CD8-positive, alpha-beta memory T cell (primary cell): ENCODE measurements around the gene DCST1. TPM values are rescaled to one million over a fixed set of nuclear protein-coding genes. Genes with fewer than 3 reads are reported as not detected.
A peak's percentile ranks its signal among the peaks of the same experiment; 100 is the strongest.

Source experiments
- CTCF ChIA-PET: fragments of 350-600 bp; sonication (Branson Sonifier 250); formaldehyde crosslinking; loops from one replicate; lab custom pipeline; 2021; ENCODE audit warnings: antibody characterized with exemption; lab: Charles Lee
- POLR2A ChIA-PET: fragments of 350-600 bp; sonication (Branson Sonifier 250); formaldehyde crosslinking; loops from one replicate; lab custom pipeline; 2021; ENCODE audit warnings: antibody characterized with exemption; lab: Charles Lee
- DNase-seq, 5 donors: peaks; one replicate each; pipeline versions ENCODE4 v3.0.0 to v3.0.0-alpha.2; 2020 to 2022; ENCODE audit warnings: mixed read lengths in 1 of 5
- H3K27ac ChIP-seq: one replicate; pipeline ENCODE4 v1.7.0; 2013; ENCODE audit warnings: low read depth, mild to moderate bottlenecking, low read length, moderate library complexity
- H3K27me3 ChIP-seq: 2 replicates; pipeline ENCODE4 v1.7.0; 2013; ENCODE audit warnings: low read length, mild to moderate bottlenecking; ENCODE audit not compliant: insufficient read depth, poor library complexity, severe bottlenecking
- H3K36me3 ChIP-seq: 2 replicates; pipeline ENCODE4 v1.7.0; 2013; ENCODE audit warnings: mild to moderate bottlenecking, low read length, moderate library complexity; ENCODE audit not compliant: insufficient read depth
- H3K4me1 ChIP-seq: 2 replicates; pipeline ENCODE4 v1.7.0; 2013; ENCODE audit warnings: mild to moderate bottlenecking, low read length, moderate library complexity; ENCODE audit not compliant: insufficient read depth
- H3K4me3 ChIP-seq: 2 replicates; pipeline ENCODE4 v1.7.0; 2013; ENCODE audit warnings: mild to moderate bottlenecking, low read length
- H3K9me3 ChIP-seq: 2 replicates; pipeline ENCODE4 v1.7.0; 2013; ENCODE audit warnings: mild to moderate bottlenecking, low read length
- H3K27ac Mint-ChIP-seq, 8 donors: one replicate each; pipeline ENCODE4 v1.8.0; 2020 to 2021; ENCODE audit warnings: mixed read lengths in 8 of 8, mild to moderate bottlenecking in 6 of 8, inconsistent platforms in 3 of 8, moderate library complexity in 3 of 8
- H3K27me3 Mint-ChIP-seq, 2 donors: one replicate each; pipeline ENCODE4 v1.8.0; 2020 to 2021; ENCODE audit warnings: mixed read lengths in 2 of 2, mild to moderate bottlenecking in 1 of 2, moderate library complexity in 1 of 2
- H3K36me3 Mint-ChIP-seq, 3 donors: one replicate each; pipeline ENCODE4 v1.8.0; 2020 to 2021; ENCODE audit warnings: mixed read lengths in 3 of 3, inconsistent platforms in 1 of 3, mild to moderate bottlenecking in 1 of 3
- H3K4me1 Mint-ChIP-seq, 3 donors: one replicate each; pipeline ENCODE4 v1.8.0; 2020 to 2021; ENCODE audit warnings: mixed read lengths in 3 of 3, inconsistent platforms in 1 of 3, mild to moderate bottlenecking in 1 of 3
- H3K4me3 Mint-ChIP-seq, 7 donors: one replicate each; pipeline ENCODE4 v1.8.0; 2020 to 2021; ENCODE audit warnings: mixed read lengths in 7 of 7, mild to moderate bottlenecking in 6 of 7, moderate library complexity in 4 of 7, inconsistent platforms in 2 of 7
- H3K9me3 Mint-ChIP-seq, 5 donors: one replicate each; pipeline ENCODE4 v1.8.0; 2020 to 2022; ENCODE audit warnings: mixed read lengths in 5 of 5, mild to moderate bottlenecking in 3 of 5, moderate library complexity in 2 of 5, inconsistent platforms in 1 of 5
- polyA plus RNA-seq: library from polyadenylated mRNA; unstranded; fragments of 300-500 nt; fragmentation: Illumina TruSeq; gene quantifications from one replicate; pipeline ENCODE4 v1.2.3, GENCODE V29; 2021
- total RNA-seq, 2 experiments: library from RNA; stranded (reverse); gene quantifications; one replicate each; pipeline ENCODE4 v1.2.3, GENCODE V29; 2021

Gene DCST1
- total and polyA plus RNA-seq, 3 experiments from 2014 or later, result not detected

GRCh38 chr1:155072531-155073289, 39.1 kb downstream of the DCST1 start:
- peaks cover 20% of the 10 kb centered on the region for H3K4me1 ChIP-seq
- Mint-ChIP-seq H3K9me3 (no peaks in the 10 kb centered on the region), H3K36me3 (peaks cover 0 to 7% (median 2%) of the 10 kb centered on the region in 3 donors), H3K27ac (peak overlapping the region in 1 of 8 donors; percentile 19), H3K4me3 (peak overlapping the region in 1 of 7 donors; percentile 23), H3K4me1 (peaks cover 14 to 41% (median 24%) of the 10 kb centered on the region in 3 donors), H3K27me3 (no peaks in the 10 kb centered on the region)
- H3K4me3 ChIP-seq, result no peak overlapping the region
- H3K36me3 ChIP-seq, result no peaks in the 10 kb centered on the region
- no peaks in the 10 kb centered on the region for H3K9me3 ChIP-seq
- no peaks in the 10 kb centered on the region for H3K27me3 ChIP-seq
- CTCF ChIA-PET, result interaction anchor here (1.1 to 4.7 kb wide), 3 partner anchors 12 to 22 kb away, joined by 4 to 39 read pairs (median 5); partner anchors contain the start of gene ADAM15
- POLR2A ChIA-PET, result interaction anchor here (1.0 kb wide), 1 partner anchor 26 kb away, joined by 8 read pairs; no protein-coding TSS in a partner anchor
- no peak for DNase-seq
- H3K27ac ChIP-seq, result no peak overlapping the region

- no peak overlapping the region for H3K4me3 ChIP-seq
- DNase-seq, result no peak
- no peaks in the 10 kb centered on the region for H3K9me3 Mint-ChIP-seq
- ChIA-PET POLR2A (no interaction called here), CTCF (interaction anchor here (1.4 to 4.7 kb wide), 6 partner anchors 11 to 74 kb away, joined by 4 to 39 read pairs (median 8); no protein-coding TSS in a partner anchor)
- peaks cover 14 to 48% (median 24%) of the 10 kb centered on the region in 3 donors for H3K4me1 Mint-ChIP-seq
- no peaks in the 10 kb centered on the region for H3K9me3 ChIP-seq
- no peaks in the 10 kb centered on the region for H3K27me3 Mint-ChIP-seq
- peaks cover 0 to 3% (median 2%) of the 10 kb centered on the region in 3 donors for H3K36me3 Mint-ChIP-seq
- no peak overlapping the region for H3K27ac ChIP-seq
- H3K36me3 ChIP-seq, result no peaks in the 10 kb centered on the region
- H3K4me3 Mint-ChIP-seq, result no peak overlapping the region
- H3K4me1 ChIP-seq, result peaks cover 26% of the 10 kb centered on the region
- no peak overlapping the region for H3K27ac Mint-ChIP-seq
- no peaks in the 10 kb centered on the region for H3K27me3 ChIP-seq
Measured at GRCh38 chr1:155073377-155074242, 40.0 kb downstream of the DCST1 start.

GRCh38 chr1:155075535-155075934, 41.9 kb downstream of the DCST1 start:
- H3K36me3 Mint-ChIP-seq, result no peaks in the 10 kb centered on the region
- H3K4me3 ChIP-seq, result no peak overlapping the region
- H3K36me3 ChIP-seq, result no peaks in the 10 kb centered on the region
- peaks cover 38% of the 10 kb centered on the region for H3K4me1 ChIP-seq
- no peak for DNase-seq
- H3K27me3 ChIP-seq, result peaks cover 5% of the 10 kb centered on the region
- peaks cover 5 to 8% of the 10 kb centered on the region in 2 donors for H3K27me3 Mint-ChIP-seq
- H3K4me1 Mint-ChIP-seq, result peaks cover 20 to 57% (median 32%) of the 10 kb centered on the region in 3 donors
- no peaks in the 10 kb centered on the region for H3K9me3 Mint-ChIP-seq
- POLR2A ChIA-PET, result no interaction called here
- H3K4me3 Mint-ChIP-seq, result no peak overlapping the region
- no peak overlapping the region for H3K27ac ChIP-seq
- CTCF ChIA-PET, result interaction anchor here (1.7 to 3.3 kb wide), 6 partner anchors 9 to 31 kb away, joined by 3 to 14 read pairs (median 8); partner anchors contain the start of gene EFNA4
- no peaks in the 10 kb centered on the region for H3K9me3 ChIP-seq
- no peak overlapping the region for H3K27ac Mint-ChIP-seq

- DNase-seq, result no peak
- peaks cover 23 to 55% (median 32%) of the 10 kb centered on the region in 3 donors for H3K4me1 Mint-ChIP-seq
- POLR2A ChIA-PET, result no interaction called here
- H3K9me3 Mint-ChIP-seq, result peaks cover 0 to under 1% (median 0%) of the 10 kb centered on the region in 5 donors
- Histone ChIP-seq H3K9me3 (no peaks in the 10 kb centered on the region), H3K27ac (no peak overlapping the region), H3K27me3 (peaks cover 14% of the 10 kb centered on the region), H3K4me3 (no peak overlapping the region), H3K36me3 (no peaks in the 10 kb centered on the region), H3K4me1 (peaks cover 40% of the 10 kb centered on the region)
- H3K27ac Mint-ChIP-seq, result no peak overlapping the region
- H3K27me3 Mint-ChIP-seq, result peaks cover 10 to 13% of the 10 kb centered on the region in 2 donors
- peak overlapping the region in 1 of 7 donors; percentile 60 for H3K4me3 Mint-ChIP-seq
- peaks cover 0 to under 1% (median 0%) of the 10 kb centered on the region in 3 donors for H3K36me3 Mint-ChIP-seq
- CTCF ChIA-PET, result interaction anchor here (0.7 to 3.3 kb wide), 5 partner anchors 9 to 15 kb away, joined by 3 to 12 read pairs (median 7); partner anchors contain the start of gene EFNA4
Measured at GRCh38 chr1:155076371-155076770, 42.7 kb downstream of the DCST1 start.

GRCh38 chr1:155077346-155077745, 43.7 kb downstream of the DCST1 start:
- H3K4me3 Mint-ChIP-seq, result peak overlapping the region in 6 of 7 donors; percentile 2 to 79 (median 34)
- H3K27me3 Mint-ChIP-seq, result peaks cover 18 to 20% of the 10 kb centered on the region in 2 donors
- DNase-seq, result no peak
- Histone ChIP-seq H3K27ac (no peak overlapping the region), H3K4me3 (no peak overlapping the region), H3K4me1 (peaks cover 46% of the 10 kb centered on the region), H3K36me3 (no peaks in the 10 kb centered on the region), H3K9me3 (no peaks in the 10 kb centered on the region), H3K27me3 (peaks cover 22% of the 10 kb centered on the region)
- peaks cover 0 to 2% (median 0%) of the 10 kb centered on the region in 5 donors for H3K9me3 Mint-ChIP-seq
- ChIA-PET CTCF (interaction anchor here (1.0 to 3.3 kb wide), 5 partner anchors 11 to 16 kb away, joined by 3 to 12 read pairs (median 7); partner anchors contain the start of gene EFNA4), POLR2A (interaction anchor here (1.2 kb wide), 1 partner anchor 23 kb away, joined by 3 read pairs; no protein-coding TSS in a partner anchor)
- peaks cover 0 to 2% (median 0%) of the 10 kb centered on the region in 3 donors for H3K36me3 Mint-ChIP-seq
- peak overlapping the region in 2 of 8 donors; percentile 5 to 38 for H3K27ac Mint-ChIP-seq
- peaks cover 25 to 53% (median 35%) of the 10 kb centered on the region in 3 donors for H3K4me1 Mint-ChIP-seq

- Mint-ChIP-seq H3K4me1 (peaks cover 29 to 56% (median 37%) of the 10 kb centered on the region in 3 donors), H3K27me3 (peaks cover 23 to 26% of the 10 kb centered on the region in 2 donors), H3K27ac (peak overlapping the region in 5 of 8 donors; percentile 2 to 37 (median 5)), H3K36me3 (peaks cover 0 to 2% (median 0%) of the 10 kb centered on the region in 3 donors), H3K9me3 (peaks cover 0 to 2% (median 0%) of the 10 kb centered on the region in 5 donors), H3K4me3 (peak overlapping the region; percentile 23 to 79 (median 66))
- H3K4me1 ChIP-seq, result peaks cover 52% of the 10 kb centered on the region
- no peaks in the 10 kb centered on the region for H3K36me3 ChIP-seq
- POLR2A ChIA-PET, result interaction anchor here (1.2 kb wide), 1 partner anchor 23 kb away, joined by 3 read pairs; no protein-coding TSS in a partner anchor
- H3K4me3 ChIP-seq, result no peak overlapping the region
- DNase-seq, result no peak
- H3K27ac ChIP-seq, result peak overlapping the region; percentile 2
- peaks cover 27% of the 10 kb centered on the region for H3K27me3 ChIP-seq
- CTCF ChIA-PET, result interaction anchor here (0.8 to 1.0 kb wide), 3 partner anchors 14 to 16 kb away, joined by 3 read pairs; no protein-coding TSS in a partner anchor
- H3K9me3 ChIP-seq, result no peaks in the 10 kb centered on the region
Measured at GRCh38 chr1:155077758-155078445, 44.3 kb downstream of the DCST1 start.
